OCI-LY3 (cell line): Measurements from ENCODE around the gene OTX2.

Experiments used
- H2AFZ ChIP-seq: fragments of 200-600, 300-600 bp; shearing (Covaris generic); 2 replicates; pipeline ENCODE4 v1.6.0; 2014; ENCODE audit warnings: antibody characterized with exemption, low read depth, low read length
- H3K27ac ChIP-seq: fragments of 200-600, 300-600 bp; sonication (generic); 2 replicates; pipeline ENCODE4 v1.5.1; 2014; ENCODE audit warnings: mild to moderate bottlenecking, low read length, moderate library complexity, mixed read lengths
- H3K27me3 ChIP-seq: fragments of 200-600, 300-600 bp; sonication (generic); 2 replicates; pipeline ENCODE4 v1.6.1; 2014; ENCODE audit warnings: low read depth, low read length, mixed read lengths
- H3K36me3 ChIP-seq: fragments of 200-600, 300-600 bp; sonication (generic); replicated peaks from 2 replicates; pipeline ENCODE3; 2014; ENCODE audit warnings: low read depth, low read length, mixed read lengths
- H3K4me1 ChIP-seq: fragments of 300-600, 200-600 bp; sonication (generic); 2 replicates; pipeline ENCODE4 v1.6.1; 2014; ENCODE audit warnings: low read length, mixed read lengths
- H3K4me2 ChIP-seq: fragments of 200-600, 300-600 bp; sonication (generic); 2 replicates; pipeline ENCODE4 v1.6.1; 2014; ENCODE audit warnings: low read length, mixed read lengths
- H3K4me3 ChIP-seq: fragments of 300-600, 200-600 bp; sonication (generic); 2 replicates; pipeline ENCODE4 v1.5.1; 2014; ENCODE audit warnings: antibody characterized with exemption, mild to moderate bottlenecking, low read length, moderate library complexity
- H3K79me2 ChIP-seq: fragments of 300-600, 200-600 bp; shearing (Covaris generic); 2 replicates; pipeline ENCODE4 v1.6.1; 2014; ENCODE audit warnings: mild to moderate bottlenecking, low read length, mixed read lengths
- H3K9ac ChIP-seq: fragments of 300-600, 200-600 bp; shearing (Covaris generic); 2 replicates; pipeline ENCODE4 v1.6.0; 2014; ENCODE audit warnings: mild to moderate bottlenecking, low read length, moderate library complexity
- H3K9me3 ChIP-seq: fragments of 200-600, 300-600 bp; shearing (Covaris generic); 2 replicates; pipeline ENCODE4 v1.6.1; 2014; ENCODE audit warnings: low read length, mixed read lengths; ENCODE audit not compliant: insufficient read depth
- H4K20me1 ChIP-seq: fragments of 200-600, 300-600 bp; sonication (generic); 2 replicates; pipeline ENCODE4 v1.6.1; 2016; ENCODE audit warnings: low read length, mixed read lengths; ENCODE audit not compliant: insufficient read depth
- EZH2phosphoT487 ChIP-seq: fragments of 200-600 bp; shearing (Covaris generic); IDR thresholded peaks from 2 replicates; pipeline ENCODE4 v1.6.1; 2018; ENCODE audit warnings: antibody characterized with exemption, mixed run types, low read depth
- TF ChIP-seq, protein P1 (sequence below): fragments of 200-600, 300-600 bp; sonication (generic); IDR thresholded peaks from 2 replicates; pipeline ENCODE4 v1.5.1; 2014; ENCODE audit warnings: antibody characterized with exemption, low read length, low read depth

OTX2 gene

DNA sequence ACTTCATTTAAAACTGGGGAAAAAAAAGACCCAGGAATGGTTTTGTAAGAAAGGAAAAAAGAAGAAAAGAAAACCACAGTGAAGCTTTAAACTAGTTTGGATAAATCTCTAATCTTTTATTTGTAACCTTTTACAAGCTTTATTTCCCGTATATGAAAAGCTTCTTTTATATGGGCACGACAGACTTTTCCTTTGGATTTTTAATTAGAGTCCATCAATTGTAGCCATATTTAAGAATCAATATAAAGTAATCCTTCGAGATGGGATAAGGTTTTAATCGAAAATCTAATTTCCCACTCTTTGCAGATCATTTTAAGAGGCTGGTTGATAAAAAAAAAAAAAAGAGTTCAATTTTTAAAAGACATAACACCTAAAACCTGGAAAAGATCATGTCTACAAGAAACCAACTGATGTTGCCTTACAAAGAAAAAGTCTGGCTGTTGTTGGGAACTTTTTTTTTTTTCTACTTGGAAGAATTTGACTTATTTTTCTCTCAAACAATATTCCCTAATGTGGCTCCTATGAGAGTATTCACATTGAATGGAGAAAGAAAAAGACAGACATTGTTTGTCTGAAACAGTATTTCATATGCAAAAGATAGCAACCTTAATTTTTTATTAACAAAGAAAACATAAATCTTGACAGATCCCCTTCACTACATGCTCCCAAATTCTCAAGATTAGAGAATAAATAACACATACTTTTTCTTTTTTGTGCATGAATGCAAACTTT is 4.9 kb upstream of the OTX2 start:
- no peak overlapping the region for H3K4me3 ChIP-seq
- no peak overlapping the region for H3K4me2 ChIP-seq
- no peaks in the 10 kb centered on the region for H3K4me1 ChIP-seq
- no peak for TF ChIP-seq EZH2phosphoT487
- TF ChIP-seq, protein P1, sequence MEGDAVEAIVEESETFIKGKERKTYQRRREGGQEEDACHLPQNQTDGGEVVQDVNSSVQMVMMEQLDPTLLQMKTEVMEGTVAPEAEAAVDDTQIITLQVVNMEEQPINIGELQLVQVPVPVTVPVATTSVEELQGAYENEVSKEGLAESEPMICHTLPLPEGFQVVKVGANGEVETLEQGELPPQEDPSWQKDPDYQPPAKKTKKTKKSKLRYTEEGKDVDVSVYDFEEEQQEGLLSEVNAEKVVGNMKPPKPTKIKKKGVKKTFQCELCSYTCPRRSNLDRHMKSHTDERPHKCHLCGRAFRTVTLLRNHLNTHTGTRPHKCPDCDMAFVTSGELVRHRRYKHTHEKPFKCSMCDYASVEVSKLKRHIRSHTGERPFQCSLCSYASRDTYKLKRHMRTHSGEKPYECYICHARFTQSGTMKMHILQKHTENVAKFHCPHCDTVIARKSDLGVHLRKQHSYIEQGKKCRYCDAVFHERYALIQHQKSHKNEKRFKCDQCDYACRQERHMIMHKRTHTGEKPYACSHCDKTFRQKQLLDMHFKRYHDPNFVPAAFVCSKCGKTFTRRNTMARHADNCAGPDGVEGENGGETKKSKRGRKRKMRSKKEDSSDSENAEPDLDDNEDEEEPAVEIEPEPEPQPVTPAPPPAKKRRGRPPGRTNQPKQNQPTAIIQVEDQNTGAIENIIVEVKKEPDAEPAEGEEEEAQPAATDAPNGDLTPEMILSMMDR: no peak
- H3K9me3 ChIP-seq: no peaks in the 10 kb centered on the region
- no peaks in the 10 kb centered on the region for H3K79me2 ChIP-seq
- H3K36me3 ChIP-seq: no peaks in the 10 kb centered on the region
- H4K20me1 ChIP-seq: no peaks in the 10 kb centered on the region
- no peaks in the 10 kb centered on the region; the same call in 1 of the 2 replicates for H3K27me3 ChIP-seq
- no peak overlapping the region for H2AFZ ChIP-seq
- no peak overlapping the region for H3K9ac ChIP-seq
- no peak overlapping the region for H3K27ac ChIP-seq

DNA sequence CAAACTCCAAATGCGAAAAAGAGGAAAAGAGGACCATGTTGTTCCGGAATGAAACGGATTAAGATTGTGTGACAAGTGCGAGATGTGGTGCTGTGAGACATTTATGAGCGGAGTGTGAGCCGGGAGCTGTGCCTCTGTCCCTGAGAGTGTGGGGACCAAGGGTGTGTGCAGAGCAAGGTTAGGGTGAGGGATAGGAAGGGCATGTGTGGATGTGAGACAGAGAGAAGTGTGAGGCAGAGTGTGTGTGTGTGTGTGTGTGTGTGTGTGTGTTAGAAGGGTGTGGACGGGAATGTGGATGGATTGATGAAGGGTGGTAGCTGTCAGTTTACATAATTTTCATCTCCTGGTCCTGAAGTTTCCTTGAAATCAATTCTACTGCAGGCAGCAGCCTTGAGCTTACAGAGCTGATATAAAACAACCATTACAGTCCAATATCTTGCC is 4.3 kb upstream of the OTX2 start:
- H3K27ac ChIP-seq: no peak overlapping the region
- no peaks in the 10 kb centered on the region for H3K9me3 ChIP-seq
- no peak overlapping the region for H3K4me2 ChIP-seq
- no peak overlapping the region for H3K4me3 ChIP-seq
- H3K36me3 ChIP-seq: no peaks in the 10 kb centered on the region
- TF ChIP-seq, protein P1: no peak
- no peak for TF ChIP-seq EZH2phosphoT487
- H2AFZ ChIP-seq: no peak overlapping the region
- no peaks in the 10 kb centered on the region for H4K20me1 ChIP-seq
- H3K9ac ChIP-seq: no peak overlapping the region
- H3K27me3 ChIP-seq: no peaks in the 10 kb centered on the region; the same call in 1 of the 2 replicates
- H3K4me1 ChIP-seq: no peaks in the 10 kb centered on the region
- no peaks in the 10 kb centered on the region for H3K79me2 ChIP-seq

DNA sequence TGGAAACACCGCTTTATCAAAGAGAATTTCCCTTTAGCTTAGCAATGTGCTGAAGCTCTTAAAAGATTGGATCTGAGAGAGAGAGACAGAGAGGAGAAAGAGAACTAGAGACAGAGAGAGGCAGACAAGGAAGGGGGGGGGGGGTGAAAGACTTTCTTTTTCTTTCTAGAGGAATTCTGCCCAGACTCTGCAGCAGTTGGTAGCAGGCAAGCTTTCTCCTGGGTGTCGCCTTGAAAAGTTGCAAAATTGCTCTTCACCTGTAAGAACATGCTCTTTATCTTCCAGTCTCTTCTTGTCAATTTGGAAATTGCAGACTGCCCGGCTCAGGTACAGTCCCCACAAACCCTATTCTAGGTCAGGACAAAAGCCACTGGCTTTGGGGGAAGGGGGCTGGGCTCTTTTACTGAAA is 2.9 kb upstream of the OTX2 start:
- H3K36me3 ChIP-seq: no peaks in the 10 kb centered on the region
- H3K4me1 ChIP-seq: no peaks in the 10 kb centered on the region
- H2AFZ ChIP-seq: no peak overlapping the region
- H3K9me3 ChIP-seq: no peaks in the 10 kb centered on the region
- no peak overlapping the region for H3K4me3 ChIP-seq
- H3K4me2 ChIP-seq: no peak overlapping the region
- H3K27me3 ChIP-seq: no peaks in the 10 kb centered on the region
- H4K20me1 ChIP-seq: no peaks in the 10 kb centered on the region
- H3K79me2 ChIP-seq: no peaks in the 10 kb centered on the region
- H3K9ac ChIP-seq: no peak overlapping the region
- no peak overlapping the region for H3K27ac ChIP-seq
- no peak for TF ChIP-seq EZH2phosphoT487
- TF ChIP-seq, protein P1: no peak

DNA sequence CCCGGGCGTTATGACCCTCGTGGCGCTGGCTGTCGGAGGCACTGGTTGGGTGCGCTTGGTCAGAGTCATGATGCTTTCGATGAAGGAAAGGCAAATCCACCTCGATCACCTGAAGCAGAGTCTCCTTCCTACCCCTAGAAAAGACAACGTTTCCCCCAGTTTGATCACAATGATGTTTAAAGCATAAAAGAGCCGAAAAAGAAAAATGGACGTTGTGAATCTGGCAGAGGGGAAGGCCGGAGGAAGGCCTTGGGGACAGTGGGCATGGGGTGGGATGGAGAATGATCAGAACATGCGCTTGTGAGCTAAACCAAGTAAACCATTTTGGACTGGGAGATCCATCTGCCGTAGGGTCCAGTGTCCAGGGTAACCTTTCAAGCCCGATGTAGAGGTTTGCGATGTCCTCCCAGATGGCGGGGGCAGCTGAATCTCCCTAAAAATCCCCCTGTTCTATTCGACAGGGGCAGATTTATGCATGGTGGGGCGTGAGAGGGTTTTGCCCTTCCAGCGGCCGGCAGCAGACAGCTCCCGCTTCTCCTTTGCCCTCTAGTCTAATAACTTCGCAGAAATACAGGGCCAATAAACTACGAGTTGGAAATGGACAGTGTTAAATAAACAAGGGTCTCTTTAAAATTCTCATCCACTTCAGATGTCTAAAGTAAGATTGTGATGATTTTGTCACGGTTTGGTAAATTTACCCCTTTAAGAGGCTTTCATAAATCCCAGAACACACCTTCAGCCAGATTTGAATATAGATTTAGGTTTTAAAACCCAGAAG is 2.3 kb upstream of the OTX2 start:
- Histone ChIP-seq H2AFZ (no peak overlapping the region), H3K27me3 (no peaks in the 10 kb centered on the region), H3K4me1 (no peaks in the 10 kb centered on the region), H3K9me3 (no peaks in the 10 kb centered on the region), H4K20me1 (no peaks in the 10 kb centered on the region), H3K4me3 (no peak overlapping the region), H3K27ac (no peak overlapping the region), H3K9ac (no peak overlapping the region), H3K36me3 (no peaks in the 10 kb centered on the region), H3K79me2 (no peaks in the 10 kb centered on the region), H3K4me2 (no peak overlapping the region)
- TF ChIP-seq, protein P1: no peak
- no peak for TF ChIP-seq EZH2phosphoT487
